NCI-H1417 (cell line): ENCODE measurements around the gene FHAD1.

Experiments used
- DNase-seq, 3 experiments: peaks; one replicate each; lab custom pipeline; 2025; lab: John Stamatoyannopoulos, UW

The FHAD1 gene

DNA sequence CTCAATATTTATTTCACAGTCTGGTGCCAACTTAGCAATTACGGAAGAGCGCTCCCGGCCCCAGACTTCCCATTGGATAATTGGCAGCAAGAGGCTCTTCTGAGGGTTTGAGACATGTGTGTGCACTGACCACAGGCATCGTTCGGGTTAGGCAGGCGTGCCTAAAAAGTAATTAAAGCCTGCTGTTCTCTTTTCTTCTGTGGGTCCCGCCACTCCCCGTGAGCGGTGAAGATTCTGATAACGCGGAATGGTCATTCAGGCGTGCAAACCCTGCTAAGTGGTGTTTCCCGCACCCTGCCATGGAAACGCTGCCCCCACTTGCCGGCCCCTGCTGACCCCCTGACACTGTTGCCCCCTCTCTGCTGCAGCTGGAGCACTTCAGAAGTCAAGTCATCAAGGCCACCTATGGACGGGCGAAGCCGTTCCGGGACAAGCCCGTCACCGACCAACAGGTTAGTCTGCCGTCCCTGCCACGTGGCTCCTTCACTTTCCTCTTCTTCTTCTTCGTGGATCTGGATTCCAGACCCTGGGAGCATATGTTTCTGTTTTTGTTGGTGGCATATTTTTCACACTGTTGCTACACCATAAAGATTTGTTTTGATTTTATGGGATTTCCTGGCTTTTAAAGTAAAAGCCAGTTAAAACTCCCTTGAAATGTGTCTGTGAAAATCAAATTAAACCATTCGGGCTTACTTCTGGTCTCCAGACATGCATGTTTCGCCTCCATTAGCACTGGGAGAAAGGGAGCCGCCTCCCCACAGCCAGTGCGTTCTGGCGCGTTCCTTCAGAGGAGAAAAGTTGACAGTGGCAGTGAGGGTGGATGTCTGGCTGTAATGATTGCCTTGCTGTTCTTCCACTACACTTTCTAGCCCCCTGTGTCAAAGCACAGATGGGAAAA is 79.9 kb downstream of the FHAD1 start:
- DNase-seq, result peak; percentile 65 to 91 (median 79)

DNA sequence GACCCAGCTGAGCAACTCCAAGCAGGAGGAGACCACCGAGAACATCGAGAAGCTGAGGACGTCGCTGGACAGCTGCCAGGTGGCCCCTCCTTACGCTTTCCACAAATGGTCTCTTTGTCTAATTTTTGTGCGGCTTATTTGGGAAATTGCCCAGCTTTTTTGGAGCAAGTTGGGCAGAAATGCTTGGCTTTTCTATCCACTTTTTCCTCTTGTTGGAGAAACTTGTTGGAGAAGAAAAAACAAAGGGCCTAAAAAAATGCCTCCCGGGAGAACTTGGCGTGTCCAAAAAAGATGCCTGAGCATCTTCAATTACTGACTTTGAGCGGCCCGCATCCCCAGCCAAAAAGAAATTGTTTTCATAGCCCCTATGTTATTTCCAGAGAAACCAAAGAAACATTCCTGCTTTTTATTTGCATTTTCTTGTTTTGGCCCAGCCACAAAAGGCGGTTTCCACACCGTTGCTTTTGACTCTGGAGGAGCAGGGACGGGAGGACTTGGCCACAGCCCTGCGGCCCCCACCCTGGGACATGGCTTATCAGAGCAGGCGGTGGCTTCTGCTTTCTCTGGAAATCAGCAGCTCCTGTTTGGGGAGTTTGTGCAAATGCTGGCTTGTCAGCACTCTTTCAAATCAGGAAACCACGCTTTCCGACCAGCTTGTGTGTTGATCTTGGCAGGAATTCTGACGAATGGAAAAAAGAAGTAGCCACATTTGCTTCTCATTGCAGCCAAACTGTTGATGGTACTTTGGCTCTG is 81.5 kb downstream of the FHAD1 start:
- no peak for DNase-seq

DNA sequence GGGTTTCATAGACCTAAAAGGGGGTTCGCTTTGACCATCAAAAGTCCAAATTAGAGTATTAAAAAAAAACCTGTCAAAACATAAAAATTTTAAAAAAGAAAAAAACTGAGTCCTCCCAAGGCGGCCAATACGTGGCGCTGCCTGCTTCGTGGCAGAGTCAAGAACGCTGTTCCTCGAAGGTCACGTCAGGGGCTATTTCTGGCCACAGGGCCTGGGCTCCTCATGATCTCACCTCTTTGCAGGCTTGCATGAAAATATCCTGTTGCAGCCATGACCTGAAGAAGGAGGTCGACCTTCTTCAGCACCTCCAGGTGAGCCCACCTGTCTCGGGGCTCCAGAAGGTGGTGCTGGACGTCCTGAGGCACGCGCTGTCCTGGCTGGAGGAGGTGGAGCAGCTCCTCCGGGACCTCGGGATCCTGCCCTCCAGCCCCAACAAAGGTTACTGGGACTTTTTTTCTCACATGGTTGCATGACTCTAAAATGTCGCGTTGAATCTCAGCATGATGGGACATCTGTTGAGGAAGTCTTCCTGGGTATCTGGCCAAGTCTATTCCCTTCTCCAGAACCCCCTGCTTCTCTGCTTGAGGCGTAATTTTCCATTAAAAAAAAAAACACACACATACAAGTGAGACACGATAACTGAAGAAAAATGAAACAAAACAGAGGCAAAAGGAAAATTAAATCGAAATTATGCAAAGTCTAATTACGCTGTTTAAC is 82.2 kb downstream of the FHAD1 start:
- DNase-seq, result no peak

DNA sequence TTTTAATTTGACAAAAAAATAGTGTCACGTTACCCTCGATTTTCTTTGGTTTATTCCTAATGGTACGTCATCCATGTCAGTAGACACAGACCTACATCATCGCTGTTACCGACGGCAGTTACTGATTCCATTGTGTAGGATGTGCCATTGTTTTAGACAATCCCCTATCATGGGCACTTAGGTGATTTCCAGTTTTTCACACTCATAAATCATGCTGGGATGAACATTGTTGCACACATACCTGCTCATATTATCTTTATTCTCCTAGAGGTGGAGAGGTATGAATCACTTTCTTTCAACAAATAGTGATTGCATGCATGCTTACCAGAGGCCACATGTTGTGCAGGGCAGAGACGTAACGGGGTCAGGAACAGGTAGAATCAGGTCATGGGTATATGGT is 83.0 kb downstream of the FHAD1 start:
- no peak for DNase-seq

DNA sequence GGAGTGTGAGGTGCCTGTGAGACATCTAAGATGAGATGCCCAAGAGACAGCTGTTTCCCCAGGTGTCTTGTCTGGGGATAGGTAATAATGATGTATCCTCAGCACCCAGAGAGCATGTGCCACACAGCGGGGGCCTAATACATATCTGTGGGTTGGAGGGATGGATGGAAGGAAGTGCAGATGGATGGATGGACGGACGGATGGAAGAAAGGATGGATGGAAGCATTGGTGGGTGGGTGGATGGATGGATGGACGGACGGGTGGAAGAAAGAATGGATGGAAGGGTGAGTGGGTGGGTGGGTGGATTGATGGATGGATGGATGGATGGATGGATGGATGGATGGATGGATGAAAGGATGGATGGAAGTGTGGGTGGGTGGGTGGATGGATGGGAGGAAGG is 84.2 kb downstream of the FHAD1 start:
- no peak for DNase-seq

DNA sequence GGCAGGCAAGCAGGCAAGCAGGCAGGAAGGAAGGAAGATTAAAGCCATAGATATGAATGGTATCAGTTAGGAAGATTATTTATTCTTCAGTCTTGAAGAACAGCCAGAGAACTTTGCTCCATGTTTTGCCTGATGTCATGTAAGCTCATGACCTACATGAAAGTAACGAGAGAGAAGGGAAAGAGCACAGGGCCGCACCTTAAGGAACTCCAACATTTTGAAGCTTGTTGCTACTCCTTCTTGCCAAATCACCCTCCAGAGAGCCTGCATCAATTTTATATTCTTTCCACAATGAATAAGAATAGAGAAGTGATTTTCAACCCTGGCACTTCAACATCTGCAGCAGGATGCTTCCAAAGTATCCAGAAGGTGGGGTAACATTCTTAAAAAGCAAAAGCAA is 84.7 kb downstream of the FHAD1 start:
- DNase-seq, result no peak

DNA sequence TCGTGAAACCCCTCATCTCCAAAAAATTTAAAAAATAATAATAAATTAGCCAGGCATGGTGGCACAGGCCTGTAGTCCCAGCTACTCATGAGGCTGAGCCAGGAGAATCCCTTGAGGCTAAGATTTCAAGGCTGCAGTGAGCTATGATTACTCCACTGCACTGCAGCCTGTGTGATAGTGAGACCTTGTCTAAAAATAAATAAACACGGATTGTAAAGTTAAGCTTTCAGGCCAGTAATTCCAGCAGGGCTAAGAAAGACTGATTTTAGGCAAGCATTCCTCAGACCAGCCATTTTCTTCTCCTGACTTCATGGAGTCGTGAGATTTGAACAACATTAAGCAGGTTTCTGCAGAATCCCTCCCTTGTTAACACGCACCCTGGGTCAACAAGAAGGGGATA is 85.5 kb downstream of the FHAD1 start:
- no peak for DNase-seq

DNA sequence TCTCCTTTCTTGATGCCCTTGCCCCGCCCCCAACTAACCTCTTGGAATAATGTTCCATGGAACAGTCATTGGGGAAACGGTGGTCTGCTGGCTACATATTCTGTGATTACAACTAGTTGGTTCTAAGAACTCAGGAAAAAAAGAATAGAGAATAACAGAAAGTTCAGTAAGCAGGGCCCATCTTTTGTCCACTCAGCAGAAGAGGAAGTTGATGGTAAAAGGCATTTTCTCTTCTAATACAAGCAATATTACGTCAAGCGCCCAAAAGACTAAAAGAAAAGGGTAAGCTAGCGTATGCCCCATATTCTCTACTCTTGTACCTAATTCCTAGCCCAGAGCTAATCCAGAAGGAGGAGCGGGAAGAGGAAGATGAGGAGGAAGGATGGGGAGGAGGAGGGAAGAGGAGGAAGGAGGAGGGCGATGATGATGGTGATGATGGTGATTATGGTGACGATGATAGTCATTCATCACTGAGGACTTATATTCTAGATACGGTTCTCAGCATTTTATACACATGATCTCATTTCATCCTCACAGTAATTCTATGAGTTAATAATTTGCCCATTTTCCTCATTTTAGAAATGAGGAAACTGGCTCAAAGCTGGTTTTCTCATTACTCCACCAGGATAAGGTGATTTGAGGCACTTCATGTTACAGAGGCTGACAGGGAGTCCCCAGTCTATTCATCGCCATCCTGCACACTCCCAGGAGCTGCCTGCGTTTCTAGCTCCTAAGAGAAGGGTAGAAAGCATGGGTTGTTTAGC is 86.1 kb downstream of the FHAD1 start:
- no peak for DNase-seq

DNA sequence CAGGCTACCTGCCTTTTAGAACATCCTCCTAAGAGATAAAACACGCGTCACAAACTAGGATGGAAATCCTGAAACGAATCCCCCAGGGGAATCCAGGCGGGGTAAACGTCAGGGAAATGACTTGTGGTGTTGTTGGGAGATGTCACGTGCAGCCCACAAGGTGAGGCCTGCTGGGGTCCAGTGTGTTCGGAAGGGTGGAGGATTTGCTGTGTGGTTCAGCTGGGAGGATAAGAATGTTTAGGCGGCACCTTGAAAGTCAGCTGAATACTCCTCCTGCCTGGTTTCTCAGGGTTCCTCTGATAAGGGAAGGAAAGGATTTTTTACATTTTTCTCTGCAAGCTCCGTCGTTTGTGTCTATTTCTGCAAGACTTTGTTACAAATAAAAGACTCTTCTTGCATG is 88.0 kb downstream of the FHAD1 start:
- DNase-seq, result no peak

DNA sequence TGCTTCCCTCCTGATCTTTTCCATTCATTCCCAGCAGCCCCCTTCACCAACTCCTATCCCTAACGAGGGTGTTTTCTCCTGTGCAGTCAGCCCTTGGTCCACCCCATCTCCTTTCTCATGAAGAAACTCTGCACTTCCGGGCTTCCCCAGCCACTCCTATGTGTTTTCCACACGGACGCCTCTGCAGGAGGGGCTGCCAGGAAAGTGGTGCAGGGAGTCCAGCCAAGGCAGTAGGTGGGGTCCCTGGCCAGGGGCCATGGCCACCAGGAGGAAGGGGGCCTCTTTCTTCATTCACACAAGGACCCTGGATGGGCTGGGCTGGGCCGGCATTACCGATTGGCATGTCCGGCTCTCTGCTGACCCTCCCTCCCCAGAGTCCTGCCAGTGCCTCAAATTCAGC is 89.8 kb downstream of the FHAD1 start:
- DNase-seq, result no peak

DNA sequence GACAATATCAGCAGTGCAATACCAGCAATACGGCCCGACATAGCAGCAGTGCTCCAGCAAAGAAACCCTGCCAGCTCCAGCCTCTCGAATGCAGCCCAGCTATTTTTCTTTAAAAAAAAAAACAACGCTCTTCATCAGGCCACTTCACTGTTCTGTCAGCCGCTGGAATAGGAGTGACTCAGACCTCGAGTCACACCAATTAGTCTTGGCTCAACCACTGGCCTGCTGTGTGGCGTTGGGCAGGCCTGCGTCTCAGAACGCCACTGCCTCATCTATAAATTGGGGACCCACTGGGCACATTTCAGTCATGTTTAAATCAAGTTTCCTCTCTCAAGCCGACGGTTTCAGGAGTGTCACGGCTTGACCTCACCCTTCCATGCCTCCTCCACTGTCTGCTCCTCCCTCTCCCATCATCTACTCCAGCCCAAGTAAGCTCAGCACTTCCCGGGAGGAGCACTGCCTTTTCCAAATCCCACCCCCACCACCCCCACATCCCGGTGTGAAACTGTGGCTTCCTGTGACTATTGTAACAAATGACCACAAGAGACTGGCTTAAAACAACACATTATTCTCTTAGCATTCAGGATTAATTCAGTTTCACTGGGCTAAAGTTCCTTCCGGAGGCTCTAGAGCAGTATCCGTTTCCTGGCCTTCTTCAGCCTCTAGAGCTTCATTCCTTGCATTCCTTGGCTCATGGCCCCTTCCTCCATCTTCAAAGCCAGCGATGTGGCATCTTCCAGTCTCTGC is 90.8 kb downstream of the FHAD1 start:
- no peak for DNase-seq

DNA sequence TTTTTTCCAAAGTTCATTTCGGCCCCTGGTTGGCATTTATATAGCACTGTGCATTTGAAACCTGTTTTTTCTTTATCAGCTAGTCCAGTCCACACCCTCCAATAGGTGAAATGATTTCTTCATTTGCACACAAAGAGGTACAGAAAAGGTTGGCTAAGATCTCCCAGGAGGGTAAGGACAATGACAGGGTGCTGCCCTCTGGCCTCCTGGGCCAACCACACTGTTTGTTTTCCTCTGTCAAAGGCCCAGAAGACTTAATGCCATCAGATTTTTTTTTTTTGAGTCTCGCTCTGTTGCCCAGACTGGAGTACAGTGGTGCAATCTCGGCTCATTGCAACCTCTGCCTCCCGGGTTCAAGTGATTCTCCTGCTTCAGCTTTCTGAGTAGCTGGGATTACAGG is 92.5 kb downstream of the FHAD1 start:
- no peak for DNase-seq

DNA sequence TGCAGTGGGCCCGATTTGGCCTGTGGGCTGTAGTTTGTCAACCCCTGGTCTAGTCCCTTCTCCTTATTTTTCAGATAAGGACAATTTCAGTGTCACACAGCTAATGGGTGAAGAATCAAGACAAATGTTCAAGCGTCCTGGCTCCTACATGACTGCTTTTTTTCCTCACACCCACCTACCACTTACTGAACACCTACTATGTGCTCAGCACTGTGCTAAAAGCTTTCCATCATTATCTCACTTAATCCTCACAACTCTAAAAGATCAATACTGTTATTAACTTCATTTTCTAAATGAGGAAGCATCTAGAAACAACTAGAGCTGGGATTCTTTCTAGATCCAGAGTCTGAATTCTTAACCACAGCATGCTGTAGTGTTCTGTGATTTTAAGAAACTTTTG is 94.2 kb downstream of the FHAD1 start:
- DNase-seq, result no peak

DNA sequence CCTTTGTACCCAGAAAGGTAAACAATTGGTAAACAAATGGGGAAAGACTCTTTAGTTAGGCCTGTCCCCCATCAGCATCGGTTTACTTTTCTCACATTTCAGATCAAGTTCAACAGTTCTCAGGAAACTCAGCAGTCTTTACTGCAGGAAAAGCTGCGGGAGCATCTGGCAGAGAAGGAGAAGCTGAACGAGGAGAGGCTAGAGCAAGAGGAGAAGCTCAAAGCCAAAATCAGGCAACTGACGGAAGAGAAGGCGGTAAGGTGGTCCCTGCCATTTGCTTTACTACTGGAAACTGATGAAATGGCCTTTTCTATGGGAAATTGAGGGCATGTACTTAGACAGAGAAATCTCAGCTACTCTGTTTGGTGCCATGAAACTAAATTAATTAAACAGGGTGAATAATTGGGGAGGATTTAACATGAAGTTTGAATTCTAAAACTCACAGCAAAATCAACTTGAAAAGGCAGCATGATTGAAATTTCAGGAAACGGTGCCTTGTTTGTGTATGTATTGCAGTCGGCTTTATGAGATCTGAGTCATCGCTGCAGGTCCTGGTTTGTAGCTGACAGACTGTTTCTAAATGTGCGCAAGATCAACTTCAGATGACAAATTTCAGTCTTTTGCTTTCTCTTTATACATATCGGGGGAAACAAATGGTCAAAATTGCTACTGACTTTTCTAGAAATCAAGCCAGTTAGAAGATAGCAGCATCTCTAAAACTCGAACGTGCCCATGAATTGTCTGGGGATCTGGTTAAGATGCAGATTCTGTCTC is 94.8 kb downstream of the FHAD1 start:
- no peak for DNase-seq

DNA sequence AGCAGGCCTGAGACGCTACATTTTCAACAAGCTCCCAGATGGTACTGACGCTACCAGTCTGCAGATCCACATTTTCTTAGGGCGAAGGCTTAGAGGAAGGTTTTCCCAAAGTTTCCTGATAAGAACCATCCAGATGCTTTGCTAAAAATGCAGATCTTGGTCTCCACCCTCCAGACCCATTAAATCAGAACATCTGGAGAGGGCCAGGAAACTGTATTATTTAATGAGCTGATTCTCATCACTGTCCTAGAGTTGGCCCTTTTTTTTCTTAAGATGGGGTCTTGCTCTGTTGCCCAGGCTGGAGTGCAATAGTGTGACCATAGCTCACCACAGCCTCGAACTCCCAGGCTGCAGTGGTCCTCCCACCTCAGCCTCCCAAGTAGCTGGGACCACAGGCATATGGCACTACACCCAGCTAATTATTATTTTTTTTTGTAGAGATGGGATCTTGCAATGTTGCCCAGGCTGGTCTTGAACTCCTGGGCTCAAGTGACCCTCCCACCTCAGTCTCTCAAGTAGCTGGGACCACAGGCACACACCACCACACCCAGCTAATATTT is 95.5 kb downstream of the FHAD1 start:
- DNase-seq, result no peak

DNA sequence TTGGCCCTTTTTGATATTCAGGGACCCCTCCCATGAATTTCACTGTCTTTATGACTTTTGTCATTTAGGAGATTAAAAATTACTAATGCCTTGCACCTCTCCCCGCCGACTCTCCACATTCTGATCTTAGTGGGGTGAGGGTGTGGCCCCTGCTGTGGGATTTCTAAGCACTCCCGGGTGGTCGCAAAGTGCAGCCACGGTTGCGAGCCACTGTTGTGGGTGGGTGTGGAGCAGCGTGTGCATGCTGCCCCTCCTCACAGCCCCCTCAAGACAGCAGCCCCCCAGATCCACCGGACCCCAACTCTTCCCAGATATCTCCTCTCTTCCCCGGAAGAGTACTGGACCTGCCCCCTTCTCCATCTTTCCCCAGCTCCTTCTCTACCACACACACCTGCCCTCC is 96.1 kb downstream of the FHAD1 start:
- DNase-seq, result no peak

DNA sequence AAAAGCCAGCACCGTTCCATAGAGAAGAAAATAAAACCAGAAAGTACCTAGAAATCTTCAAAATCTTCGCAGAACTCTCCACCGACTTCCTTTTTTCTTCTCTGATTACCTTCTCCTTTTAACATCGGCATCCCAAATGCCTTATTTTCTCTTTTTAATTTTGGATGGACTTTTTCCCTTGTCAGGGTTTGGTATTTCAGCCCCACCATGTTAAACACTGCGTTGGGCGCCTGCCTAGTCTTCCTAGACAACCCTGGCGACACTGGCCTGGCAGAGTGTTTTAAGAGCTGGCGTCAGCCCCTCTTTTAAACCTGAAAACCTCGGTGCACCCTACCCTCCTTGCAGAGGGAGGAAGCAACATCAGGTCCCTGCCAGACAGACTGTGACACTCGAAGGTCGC is 96.7 kb downstream of the FHAD1 start:
- no peak for DNase-seq

DNA sequence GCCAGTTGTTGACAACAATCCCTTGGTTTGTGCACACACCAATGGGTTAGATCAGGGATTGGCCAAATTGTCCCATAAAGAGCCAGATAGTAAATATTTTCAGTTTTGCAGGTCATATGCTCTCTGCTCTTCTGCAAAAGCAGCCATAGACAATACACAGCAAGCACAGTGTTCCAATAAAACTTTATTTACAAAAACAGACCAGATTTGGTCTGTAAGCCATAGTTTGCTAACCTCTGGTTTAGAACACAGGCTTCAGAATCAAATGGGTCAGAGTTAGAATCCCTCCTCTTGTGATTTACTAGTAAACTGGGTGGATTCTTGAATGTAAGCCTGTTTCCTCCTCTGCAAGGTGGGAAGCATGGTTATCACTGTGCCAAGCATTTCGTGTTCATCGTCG is 97.4 kb downstream of the FHAD1 start:
- DNase-seq, result no peak

DNA sequence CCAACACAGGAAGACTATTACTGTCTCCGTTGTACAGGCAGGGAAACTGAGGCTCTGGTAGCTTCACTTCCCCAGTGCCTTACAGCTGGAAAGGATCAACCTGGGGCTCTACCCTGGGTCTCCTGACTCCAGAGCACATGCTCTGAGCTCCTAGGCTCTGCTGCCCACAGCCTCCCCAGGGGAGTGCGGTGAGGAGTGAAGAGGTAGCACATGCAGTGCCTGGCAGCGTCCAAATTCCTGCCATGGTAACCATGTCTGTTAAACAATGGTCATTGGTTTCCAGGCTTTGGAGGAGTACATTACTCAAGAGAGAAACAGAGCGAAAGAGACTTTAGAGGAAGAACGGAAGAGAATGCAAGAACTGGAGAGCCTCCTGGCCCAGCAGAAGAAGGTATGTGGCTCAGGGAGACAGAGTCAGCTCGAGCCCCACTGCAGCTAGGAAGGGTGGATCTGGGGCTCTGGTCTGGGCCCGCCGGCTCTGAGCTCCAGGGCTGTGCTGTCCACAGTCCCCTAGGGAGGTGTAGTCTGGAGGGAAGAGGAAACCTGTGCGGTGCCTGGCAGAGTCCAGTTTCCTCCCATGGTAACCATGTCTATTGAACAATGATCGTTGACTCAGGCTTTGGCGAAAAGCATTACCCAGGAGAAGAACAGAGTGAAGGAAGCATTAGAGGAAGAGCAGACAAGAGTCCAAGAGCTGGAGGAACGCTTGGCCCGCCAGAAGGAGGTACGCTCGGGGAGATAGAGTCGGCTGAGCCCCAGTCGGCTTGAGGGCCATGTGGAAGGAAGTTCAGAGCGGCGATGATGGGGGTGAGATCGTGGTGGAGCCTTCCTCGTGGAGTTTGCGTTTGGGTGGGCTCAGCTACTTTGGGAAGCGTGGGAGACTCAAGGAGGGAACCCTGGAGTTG is 98.0 kb downstream of the FHAD1 start:
- DNase-seq, result peak in 1 of 3 experiments; percentile 79
